Measurements from ENCODE around the gene SIMC1. TPM values are rescaled to one million over a fixed set of nuclear protein-coding genes. Genes with fewer than 3 reads are reported as not detected.

The SIMC1 gene
- total RNA-seq, 1 donor from 2014 or later: 19.7 TPM

DNA sequence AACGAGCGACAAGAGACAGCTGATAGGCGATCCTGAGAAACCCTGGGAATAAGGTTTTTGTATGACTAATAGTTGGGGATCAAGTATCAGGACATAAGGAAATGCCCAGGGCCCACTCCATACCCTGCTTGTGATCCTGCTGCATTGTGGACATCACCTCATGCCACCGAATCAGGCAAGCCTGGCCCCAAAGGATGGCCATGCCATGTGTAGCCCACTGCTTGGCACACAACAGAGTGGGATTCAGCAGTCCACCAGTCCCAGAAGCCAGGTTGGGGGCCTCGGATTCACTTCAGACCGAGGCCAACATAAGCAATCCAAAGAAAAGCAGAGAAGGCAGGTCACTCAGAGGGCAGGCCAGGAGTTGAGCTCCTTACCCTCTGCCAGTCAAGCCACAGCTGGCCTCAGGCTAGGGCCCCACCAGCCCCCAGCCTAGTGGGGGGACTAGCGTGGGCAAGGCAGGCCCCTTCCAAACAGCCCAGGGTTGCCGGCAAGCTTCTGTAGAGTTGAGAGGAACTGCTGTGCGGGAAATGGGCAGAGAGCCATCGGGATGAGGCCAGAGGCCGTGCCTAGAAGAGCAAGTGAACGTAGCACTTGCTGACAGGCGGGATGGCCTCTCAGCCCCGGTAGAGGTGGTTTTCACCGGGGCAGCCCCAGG is 145.2 kb downstream of the SIMC1 start:
- no peak for TF ChIP-seq CTCF (IDR thresholded peaks at IDR 0.05)
- peaks cover 19% of the 10 kb centered on the region for H3K4me1 Mint-ChIP-seq (ENCODE audit: unreplicated experiment)
- peaks cover 17% of the 10 kb centered on the region for H3K36me3 Mint-ChIP-seq (ENCODE audit: unreplicated experiment)
- no peaks in the 10 kb centered on the region for H3K9me3 Mint-ChIP-seq (ENCODE audit: unreplicated experiment)
- no peak for DNase-seq (ENCODE audit: extremely low spot score, unreplicated experiment)
- no peak overlapping the region for H3K27ac Mint-ChIP-seq (ENCODE audit: unreplicated experiment)
- no peaks in the 10 kb centered on the region for H3K27me3 Mint-ChIP-seq (ENCODE audit: unreplicated experiment)
- H3K4me3 Mint-ChIP-seq (ENCODE audit: unreplicated experiment): no peak overlapping the region

- TF ChIP-seq CTCF (IDR thresholded peaks at IDR 0.05): no peak
- Mint-ChIP-seq H3K27ac (ENCODE audit: unreplicated experiment) (no peak overlapping the region), H3K4me1 (ENCODE audit: unreplicated experiment) (peaks cover 19% of the 10 kb centered on the region), H3K27me3 (ENCODE audit: unreplicated experiment) (no peaks in the 10 kb centered on the region), H3K9me3 (ENCODE audit: unreplicated experiment) (no peaks in the 10 kb centered on the region), H3K4me3 (ENCODE audit: unreplicated experiment) (no peak overlapping the region), H3K36me3 (ENCODE audit: unreplicated experiment) (peaks cover 17% of the 10 kb centered on the region)
- DNase-seq (ENCODE audit: extremely low spot score, unreplicated experiment): no peak
Observed at GRCh38 chr5:176383961-176384360, 145.7 kb downstream of the SIMC1 start.

DNA sequence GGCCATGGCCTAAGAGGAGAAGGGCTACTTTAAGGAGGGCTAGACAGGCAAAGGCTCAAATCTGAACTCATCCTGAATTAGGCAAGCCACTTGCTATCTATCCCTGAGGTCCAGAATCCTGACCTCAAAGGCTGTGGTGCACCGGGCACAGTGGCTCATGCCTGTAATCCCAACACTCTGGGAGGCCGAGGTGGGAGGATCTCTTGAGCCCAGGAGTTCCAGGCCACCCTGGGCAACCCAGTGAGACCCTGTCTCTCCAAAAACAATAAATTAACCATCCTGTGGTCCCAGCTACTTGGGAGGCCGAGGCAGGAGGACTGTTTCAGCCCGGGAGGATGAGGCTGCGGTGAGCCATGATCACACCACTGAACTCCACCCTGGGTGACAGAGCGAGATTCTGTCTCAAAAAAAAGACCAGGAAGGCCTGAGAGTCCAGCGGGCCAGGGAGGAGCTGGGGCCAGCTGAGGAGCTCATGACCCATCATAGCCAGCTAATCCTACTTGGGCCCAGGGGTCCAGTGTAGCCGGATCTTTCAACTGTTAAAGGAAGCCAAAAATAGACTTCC is 146.2 kb downstream of the SIMC1 start:
- H3K9me3 Mint-ChIP-seq (ENCODE audit: unreplicated experiment): no peaks in the 10 kb centered on the region
- no peak for DNase-seq (ENCODE audit: extremely low spot score, unreplicated experiment)
- TF ChIP-seq CTCF (IDR thresholded peaks at IDR 0.05): no peak
- H3K36me3 Mint-ChIP-seq (ENCODE audit: unreplicated experiment): peaks cover 17% of the 10 kb centered on the region
- H3K27ac Mint-ChIP-seq (ENCODE audit: unreplicated experiment): no peak overlapping the region
- peaks cover 23% of the 10 kb centered on the region for H3K4me1 Mint-ChIP-seq (ENCODE audit: unreplicated experiment)
- H3K4me3 Mint-ChIP-seq (ENCODE audit: unreplicated experiment): no peak overlapping the region
- H3K27me3 Mint-ChIP-seq (ENCODE audit: unreplicated experiment): no peaks in the 10 kb centered on the region

DNA sequence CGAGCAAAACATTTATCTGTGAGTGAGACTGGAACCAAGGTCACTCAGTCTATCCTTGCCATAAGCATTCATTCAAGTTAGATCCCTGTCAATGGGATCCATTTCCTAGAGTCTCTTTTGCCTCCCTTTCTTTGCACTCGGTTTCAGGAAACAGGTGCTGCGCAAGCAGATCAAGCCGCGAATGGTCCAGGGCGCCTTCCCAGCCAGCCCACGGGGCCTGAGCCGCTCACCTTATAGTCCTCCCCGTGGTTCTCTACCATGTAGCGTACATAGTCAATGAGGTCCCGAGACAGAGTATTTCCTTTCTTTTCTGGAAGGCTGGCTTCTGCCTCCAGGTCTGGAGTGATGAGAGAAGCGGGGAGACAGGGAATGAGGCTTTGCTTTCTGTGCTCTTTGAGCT is 146.8 kb downstream of the SIMC1 start:
- DNase-seq (ENCODE audit: extremely low spot score, unreplicated experiment): no peak
- TF ChIP-seq CTCF (IDR thresholded peaks at IDR 0.05): no peak
- Mint-ChIP-seq H3K36me3 (ENCODE audit: unreplicated experiment) (peaks cover 13% of the 10 kb centered on the region), H3K27ac (ENCODE audit: unreplicated experiment) (no peak overlapping the region), H3K27me3 (ENCODE audit: unreplicated experiment) (no peaks in the 10 kb centered on the region), H3K4me1 (ENCODE audit: unreplicated experiment) (peaks cover 26% of the 10 kb centered on the region), H3K4me3 (ENCODE audit: unreplicated experiment) (no peak overlapping the region), H3K9me3 (ENCODE audit: unreplicated experiment) (no peaks in the 10 kb centered on the region)

DNA sequence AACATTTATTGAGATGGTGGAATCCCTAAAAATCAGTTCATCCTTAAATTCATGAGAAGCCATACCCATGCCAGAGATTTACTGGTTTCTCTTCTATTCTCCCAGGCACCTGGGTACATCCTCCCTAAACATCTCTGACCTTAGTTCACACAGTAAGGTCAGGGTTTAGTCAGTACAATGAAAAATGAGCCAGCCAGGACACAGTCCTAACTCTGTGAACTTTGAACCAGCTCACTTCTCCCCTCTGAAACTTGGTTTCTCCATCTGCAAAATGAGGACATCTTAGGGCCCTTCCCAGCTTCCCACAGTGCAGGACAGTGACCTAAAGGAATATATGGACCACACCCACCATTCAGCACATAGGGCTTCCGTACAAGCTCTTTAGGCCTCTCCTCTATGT is 148.3 kb downstream of the SIMC1 start:
- H3K36me3 Mint-ChIP-seq (ENCODE audit: unreplicated experiment): peaks cover 13% of the 10 kb centered on the region
- H3K27ac Mint-ChIP-seq (ENCODE audit: unreplicated experiment): no peak overlapping the region
- no peaks in the 10 kb centered on the region for H3K9me3 Mint-ChIP-seq (ENCODE audit: unreplicated experiment)
- H3K27me3 Mint-ChIP-seq (ENCODE audit: unreplicated experiment): no peaks in the 10 kb centered on the region
- TF ChIP-seq CTCF (IDR thresholded peaks at IDR 0.05): no peak
- no peak for DNase-seq (ENCODE audit: extremely low spot score, unreplicated experiment)
- peaks cover 27% of the 10 kb centered on the region for H3K4me1 Mint-ChIP-seq (ENCODE audit: unreplicated experiment)
- H3K4me3 Mint-ChIP-seq (ENCODE audit: unreplicated experiment): peak overlapping the region; percentile 50

Data from osteocyte (in vitro differentiated cells).